Kidney (tissue), 14 donors: ENCODE results near the gene KRT36. TPM values are rescaled to one million over a fixed set of nuclear protein-coding genes. Genes with fewer than 3 reads are reported as not detected.
A peak's percentile ranks its signal among the peaks of the same experiment; 100 is the strongest.

Experiments used
- DNase-seq, 5 donors: peaks; one replicate each; pipeline ENCODE4 v3.0.0-alpha.2; 2013 to 2020
- FAIRE-seq: peaks from 2 replicates; lab custom pipeline; 2012; peaks lifted over from hg19 to GRCh38; lab: Jason Lieb, UNC
- H3K27ac ChIP-seq, 2 donors: one replicate each; pipeline ENCODE4 v1.7.0; 2013; ENCODE audit warnings: low read depth in 2 of 2, low read length in 2 of 2, inconsistent platforms in 1 of 2
- H3K27me3 ChIP-seq: one replicate; pipeline ENCODE4 v1.7.1; 2013; ENCODE audit warnings: low read length, inconsistent platforms; ENCODE audit not compliant: control insufficient read depth, insufficient read depth
- H3K36me3 ChIP-seq, 3 donors: one replicate each; pipeline versions ENCODE4 v1.7.0 to v1.7.1; 2013; ENCODE audit warnings: low read length in 3 of 3, control low read depth in 1 of 3, inconsistent platforms in 1 of 3; ENCODE audit not compliant: insufficient read depth in 3 of 3, control insufficient read depth in 2 of 3
- H3K4me1 ChIP-seq, 3 donors: one replicate each; pipeline versions ENCODE4 v1.7.0 to v1.7.1; 2013; ENCODE audit warnings: low read length in 3 of 3, inconsistent platforms in 1 of 3, low read depth in 1 of 3; ENCODE audit not compliant: control insufficient read depth in 2 of 3, insufficient read depth in 2 of 3
- H3K4me3 ChIP-seq, 3 donors: one replicate each; pipeline versions ENCODE4 v1.7.0 to v1.8.1; 2013; ENCODE audit warnings: low read length in 3 of 3, control low read depth in 1 of 3, inconsistent platforms in 1 of 3
- H3K9ac ChIP-seq, 3 donors: one replicate each; pipeline versions ENCODE4 v1.7.0 to v1.7.1; 2013; ENCODE audit warnings: low read length in 3 of 3, control low read depth in 1 of 3, inconsistent platforms in 1 of 3
- H3K9me3 ChIP-seq, 3 donors: one replicate each; pipeline versions ENCODE4 v1.7.0 to v1.7.1; 2013; ENCODE audit warnings: low read length in 3 of 3, control low read depth in 1 of 3, inconsistent platforms in 1 of 3; ENCODE audit not compliant: control insufficient read depth in 2 of 3, insufficient read depth in 1 of 3
- intact Hi-C: fragments of 100-400 bp; cut with DNase I; formaldehyde crosslinking; loops from one replicate; pipeline ENCODE4 v1.11.1; 2022
- polyA plus RNA-seq: library from polyadenylated mRNA; stranded (reverse); fragments of 350-450 nt; fragmentation: Illumina TruSeq; extraction: RNeasy Lipid Tissue Mini Kit (QIAGEN cat#74804); gene quantifications from one replicate; pipeline ENCODE4 v1.2.3, GENCODE V29; 2014; ENCODE audit warnings: low read depth, low replicate concordance; ENCODE audit not compliant: insufficient read depth
- total RNA-seq: library from RNA; stranded (reverse); fragmentation: NEBNext Ultra II Directional; extraction: Animal tissue kit (Norgen Biotek cat#: 25700); gene quantifications from one replicate; pipeline ENCODE4 v1.2.1, GENCODE V29; 2021
- TF ChIP-seq, protein P1 (sequence below): IDR thresholded peaks from 3 replicates; pipeline ENCODE4 v1.5.1; 2012; ENCODE audit warnings: mild to moderate bottlenecking, moderate library complexity, borderline replicate concordance; ENCODE audit not compliant: insufficient read depth; ENCODE audit errors: extremely low read depth
- donor health status: control.
- donor health status: control.
- donor health status: control.
- donor health status: control.
- donor health status: control.
- donor health status: DM: yes; HTN: yes; CAD: no.
- donor health status: Normal renal cell carcinoma (clear cell type).

The KRT36 gene
- total and polyA plus RNA-seq, 2 donors from 2014 or later = not detected

DNA sequence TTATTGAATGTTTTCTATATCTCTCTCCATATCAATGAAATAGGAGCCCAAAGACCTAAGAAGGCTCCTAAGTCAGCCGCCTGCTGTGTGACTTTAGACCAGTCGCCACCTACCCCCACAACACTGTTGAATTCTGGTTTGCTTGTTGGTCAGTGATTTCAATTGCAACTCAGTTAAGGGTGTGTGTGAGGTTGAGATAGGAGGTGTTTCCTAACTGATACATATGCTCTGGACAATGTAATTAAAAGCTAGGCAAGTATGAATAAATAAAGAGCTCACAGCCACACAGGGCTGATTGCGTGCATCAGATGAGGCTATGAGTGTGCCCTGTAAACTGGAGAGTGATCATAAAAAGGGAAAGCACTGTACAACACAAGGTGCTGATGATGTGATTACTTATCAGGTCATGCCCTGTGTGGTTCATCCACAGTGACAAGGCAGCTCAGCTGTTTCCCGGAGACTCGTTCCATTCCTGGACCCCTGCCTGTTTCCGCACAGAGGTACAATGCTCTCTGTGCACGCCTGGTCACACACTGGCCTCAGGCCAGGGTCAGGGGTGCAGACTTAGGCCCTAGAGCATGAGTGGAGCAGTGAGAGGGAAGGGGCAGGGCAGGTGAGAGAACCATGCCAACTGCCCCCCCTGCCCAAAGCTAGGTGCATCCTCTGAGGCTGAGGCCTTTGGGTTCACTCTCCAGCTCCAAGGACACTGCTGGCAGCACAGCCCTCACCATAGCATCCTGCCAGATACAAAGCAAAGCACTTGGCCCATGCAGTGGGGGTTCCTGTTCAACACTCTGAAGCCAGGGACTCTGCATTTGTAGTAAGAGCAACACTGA lies 5.5 kb downstream of the KRT36 start:
- DNase-seq = no peak
- no peaks in the 10 kb centered on the region for H3K4me1 ChIP-seq
- H3K27me3 ChIP-seq = no peaks in the 10 kb centered on the region
- H3K27ac ChIP-seq = no peak overlapping the region
- H3K36me3 ChIP-seq = no peaks in the 10 kb centered on the region
- intact Hi-C loops = no loop called here
- H3K9me3 ChIP-seq = no peaks in the 10 kb centered on the region
- no peak overlapping the region for H3K4me3 ChIP-seq
- TF ChIP-seq, protein P1, sequence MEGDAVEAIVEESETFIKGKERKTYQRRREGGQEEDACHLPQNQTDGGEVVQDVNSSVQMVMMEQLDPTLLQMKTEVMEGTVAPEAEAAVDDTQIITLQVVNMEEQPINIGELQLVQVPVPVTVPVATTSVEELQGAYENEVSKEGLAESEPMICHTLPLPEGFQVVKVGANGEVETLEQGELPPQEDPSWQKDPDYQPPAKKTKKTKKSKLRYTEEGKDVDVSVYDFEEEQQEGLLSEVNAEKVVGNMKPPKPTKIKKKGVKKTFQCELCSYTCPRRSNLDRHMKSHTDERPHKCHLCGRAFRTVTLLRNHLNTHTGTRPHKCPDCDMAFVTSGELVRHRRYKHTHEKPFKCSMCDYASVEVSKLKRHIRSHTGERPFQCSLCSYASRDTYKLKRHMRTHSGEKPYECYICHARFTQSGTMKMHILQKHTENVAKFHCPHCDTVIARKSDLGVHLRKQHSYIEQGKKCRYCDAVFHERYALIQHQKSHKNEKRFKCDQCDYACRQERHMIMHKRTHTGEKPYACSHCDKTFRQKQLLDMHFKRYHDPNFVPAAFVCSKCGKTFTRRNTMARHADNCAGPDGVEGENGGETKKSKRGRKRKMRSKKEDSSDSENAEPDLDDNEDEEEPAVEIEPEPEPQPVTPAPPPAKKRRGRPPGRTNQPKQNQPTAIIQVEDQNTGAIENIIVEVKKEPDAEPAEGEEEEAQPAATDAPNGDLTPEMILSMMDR = no peak
- H3K9ac ChIP-seq = no peak overlapping the region
- no peak for FAIRE-seq

DNA sequence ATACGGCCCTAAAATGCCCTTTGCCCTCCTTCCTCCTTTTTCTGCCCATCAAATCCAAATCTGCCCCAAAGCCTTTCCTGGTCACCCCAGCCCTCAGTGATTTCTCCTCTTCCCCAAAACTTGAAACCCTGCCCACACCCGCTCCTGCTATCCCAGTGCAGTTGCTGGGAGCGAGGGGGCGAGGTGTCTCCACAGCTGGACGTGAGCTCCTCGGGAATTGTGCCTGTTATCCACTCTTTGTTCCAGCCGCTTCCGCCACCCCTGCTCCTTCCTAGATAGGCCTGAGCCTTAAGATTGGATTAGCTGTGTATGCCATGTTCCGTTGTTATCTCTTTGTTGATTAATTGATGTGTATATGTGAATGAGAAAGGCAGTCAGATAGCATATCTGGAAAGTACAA lies 6.2 kb downstream of the KRT36 start:
- H3K27me3 ChIP-seq = no peaks in the 10 kb centered on the region
- FAIRE-seq (no peak), DNase-seq (no peak)
- TF ChIP-seq, protein P1 = no peak
- no peak overlapping the region for H3K4me3 ChIP-seq
- no peaks in the 10 kb centered on the region for H3K36me3 ChIP-seq
- no peak overlapping the region for H3K27ac ChIP-seq
- H3K4me1 ChIP-seq = no peaks in the 10 kb centered on the region
- intact Hi-C loops = no loop called here
- H3K9me3 ChIP-seq = no peaks in the 10 kb centered on the region
- H3K9ac ChIP-seq = no peak overlapping the region

DNA sequence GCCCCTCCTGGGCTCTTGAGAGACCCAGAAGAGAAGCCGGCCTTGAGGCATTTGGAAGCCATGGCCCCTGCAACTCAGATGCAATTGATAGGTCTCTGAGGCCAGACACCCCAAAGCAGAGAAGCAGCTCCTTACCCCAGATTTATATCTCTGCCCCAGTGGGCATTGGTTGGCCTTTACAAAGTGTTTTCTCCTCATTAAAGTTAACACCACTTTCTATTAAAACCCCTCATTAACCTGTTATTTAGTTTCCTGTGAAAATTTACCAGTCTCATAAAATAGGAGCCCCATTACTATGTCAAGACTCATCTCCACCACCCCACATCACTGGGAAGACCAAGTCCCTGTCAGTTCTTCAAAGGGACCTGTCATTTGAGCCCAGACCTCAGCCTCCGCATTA lies 8.7 kb downstream of the KRT36 start, which contains the start of gene KRT35:
TSS of gene KRT35 (minus strand) at position 116 of the 400 bp plus-strand sequence. CDS start at position 62, 54 bp downstream.
- Histone ChIP-seq H3K36me3 (no peaks in the 10 kb centered on the region), H3K27ac (no peak within 1 kb of the TSS), H3K27me3 (no peaks in the 10 kb centered on the region), H3K4me3 (no peak within 1 kb of the TSS), H3K9me3 (no peaks in the 10 kb centered on the region), H3K9ac (no peak within 1 kb of the TSS), H3K4me1 (peaks cover 0 to 3% (median 0%) of the 10 kb centered on the region in 3 donors)
- FAIRE-seq = no peak
- DNase-seq = peak in 3 of 5 donors; percentile 26 to 54 (median 53)
- intact Hi-C loops = no loop called here
- TF ChIP-seq, protein P1 = no peak
